Spleen (tissue), 7 donors: ENCODE results near the gene RYR2.

ENCODE experiments used
- CTCF ChIP-seq, 11 experiments: fragments of 200-600 bp in 7 of 11; fragments of 450-650 bp in 4 of 11; sonication (generic) in 4 of 11; IDR thresholded peaks in 8 of 11; conservative IDR thresholded peaks in 3 of 11; 1 replicate in 7 of 11; 2 replicates in 4 of 11; pipeline versions ENCODE4 v1.4.0 to v1.8.0; 2016 to 2021; ENCODE audit warnings: antibody characterized with exemption in 11 of 11, inconsistent platforms in 4 of 11, mild to moderate bottlenecking in 1 of 11
- POLR2AphosphoS5 ChIP-seq, 3 donors: sonication (generic); formaldehyde crosslinking; IDR thresholded peaks; one replicate each; pipeline ENCODE4 v1.5.1; 2017; ENCODE audit warnings: antibody characterized with exemption in 3 of 3
- donor health status: DM: no; HTN: no; CAD: no; lungs with moderate emphysema.
- donor health status: DM: no; HTN: no; CAD: no.
- donor health status: DM: no; HTN: no; CAD: no.

GRCh38 chr1:237033061-237033460 lies 8.9 kb upstream of the RYR2 start:
- no peak for TF ChIP-seq CTCF (IDR thresholded peaks at IDR 0.05 in 8 of 11, conservative IDR thresholded peaks at IDR 0.05 in 3 of 11)
- TF ChIP-seq POLR2AphosphoS5 (IDR thresholded peaks at IDR 0.05): no peak
